Ovary (tissue), 9 donors: ENCODE measurements around the gene WRNIP1. TPM values are rescaled to one million over a fixed set of nuclear protein-coding genes. Genes with fewer than 3 reads are reported as not detected.

Experiments
- DNase-seq, 5 donors: peaks; one replicate each; pipeline ENCODE4 v3.0.0-alpha.2; 2019 to 2020
- H3K27ac ChIP-seq, 2 donors: fragments of 200-600 bp; one replicate each; pipeline versions ENCODE4 v1.5.1 to v1.8.0; 2019 to 2022
- H3K27me3 ChIP-seq: fragments of 200-600 bp; one replicate; pipeline ENCODE4 v1.8.0; 2022
- H3K36me3 ChIP-seq: fragments of 200-600 bp; sonication (generic); one replicate; pipeline ENCODE4 v1.5.1; 2019
- H3K4me1 ChIP-seq: one replicate; pipeline ENCODE4 v1.8.1; 2013; ENCODE audit warnings: mild to moderate bottlenecking, moderate library complexity; ENCODE audit not compliant: insufficient read depth
- H3K4me3 ChIP-seq: fragments of 200-600 bp; sonication (generic); one replicate; pipeline ENCODE4 v1.5.1; 2017
- H3K9me3 ChIP-seq, 2 donors: fragments of 200-600 bp in 1 of 2; sonication (generic) in 1 of 2; one replicate each; pipeline versions ENCODE4 v1.5.1 to v1.8.1; 2013 to 2019; ENCODE audit warnings: mild to moderate bottlenecking in 1 of 2, moderate library complexity in 1 of 2
- EP300 ChIP-seq: sonication (generic); formaldehyde crosslinking; IDR thresholded peaks from one replicate; pipeline ENCODE4 v1.6.1; 2017; ENCODE audit warnings: antibody characterized with exemption
- POLR2A ChIP-seq: fragments of 450-650 bp; IDR thresholded peaks from one replicate; pipeline ENCODE4 v1.6.1; 2017; ENCODE audit warnings: antibody characterized with exemption, mild to moderate bottlenecking, moderate library complexity
- WGBS, 3 donors: extraction: QIAGEN DNeasy Blood & Tissue Kit in 1 of 3; methylation state at CpG; one replicate each; pipeline versions ENCODE4 v1.1.5 to v1.1.7; 2013 to 2017; 5-methylcytosine and 5-hydroxymethylcytosine counted together
- intact Hi-C, 4 donors: fragments of 100-400 bp; cut with DNase I; formaldehyde crosslinking; loops; one replicate each; pipeline versions ENCODE4 v1.11.0 to v1.15.1; 2022 to 2023
- polyA plus RNA-seq, 2 donors: library from polyadenylated mRNA; stranded (reverse); fragments of 200-250 nt in 1 of 2; fragments of 350-450 nt in 1 of 2; fragmentation: Illumina TruSeq in 1 of 2; extraction: RNeasy Lipid Tissue Mini Kit (QIAGEN cat#74804) in 1 of 2; gene quantifications; one replicate each; pipeline ENCODE4 v1.2.3, GENCODE V29; 2013 to 2014
- total RNA-seq, 7 donors: library from RNA; depleted of rRNA in 2 of 7; stranded (reverse); fragments of >200 nt in 2 of 7; fragmentation: NEBNext Ultra II Directional in 3 of 7; extraction: Animal tissue kit (Norgen Biotek cat#: 25700) in 3 of 7; gene quantifications; one replicate each; pipeline versions ENCODE4 v1.1.0 to v1.2.4, GENCODE V29; 2016 to 2023
- TF ChIP-seq, protein P1 (sequence below), 3 donors: fragments of 450-650 bp in 2 of 3; fragments of 200-600 bp in 1 of 3; IDR thresholded peaks; one replicate each; pipeline versions ENCODE4 v1.5.1 to v1.8.0; 2016 to 2022; ENCODE audit warnings: antibody characterized with exemption in 3 of 3, mild to moderate bottlenecking in 1 of 3
- donor health status: DM: no; HTN: no; CAD: no; lungs with moderate emphysema.
- donor health status: DM: no; HTN: no; CAD: no.
- donor health status: Bipolar disorder and iron deficiency.
- donor health status: DM: yes; HTN: yes; CAD: no.
- donor health status: DM: no; HTN: no; CAD: no.
- donor health status: DM: yes; HTN: yes; CAD: no.

The WRNIP1 gene
- total and polyA plus RNA-seq, 9 donors, result 30.4 to 73.4 (median 34.6) TPM

DNA sequence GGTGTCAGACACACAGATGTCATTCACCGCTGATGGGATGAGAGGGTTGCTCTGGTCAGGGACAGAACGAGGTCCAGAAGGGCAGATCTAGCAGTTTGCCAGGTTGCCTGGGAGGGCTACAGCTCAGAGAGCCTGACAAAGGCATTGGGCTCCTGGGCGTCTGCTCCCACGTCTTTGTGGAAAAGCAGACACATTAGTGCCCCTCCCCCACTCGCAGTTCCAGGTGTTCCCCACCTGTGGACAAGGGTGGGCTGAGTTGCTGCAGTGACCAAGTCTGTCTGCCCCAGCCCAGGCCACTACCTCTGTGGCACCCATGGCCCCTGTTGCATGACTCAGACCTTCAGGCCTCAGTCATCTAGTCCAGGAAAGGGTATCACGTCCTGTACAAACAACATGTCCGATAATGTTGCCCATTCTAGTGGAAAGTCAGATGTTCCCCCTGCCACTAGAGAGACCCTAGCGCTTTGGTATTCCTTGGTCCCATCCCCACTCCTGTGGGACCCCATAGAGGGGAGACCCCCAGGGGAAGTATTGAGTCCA lies 37.4 kb downstream of the WRNIP1 start:
- no peak for TF ChIP-seq POLR2A
- TF ChIP-seq, protein P1, sequence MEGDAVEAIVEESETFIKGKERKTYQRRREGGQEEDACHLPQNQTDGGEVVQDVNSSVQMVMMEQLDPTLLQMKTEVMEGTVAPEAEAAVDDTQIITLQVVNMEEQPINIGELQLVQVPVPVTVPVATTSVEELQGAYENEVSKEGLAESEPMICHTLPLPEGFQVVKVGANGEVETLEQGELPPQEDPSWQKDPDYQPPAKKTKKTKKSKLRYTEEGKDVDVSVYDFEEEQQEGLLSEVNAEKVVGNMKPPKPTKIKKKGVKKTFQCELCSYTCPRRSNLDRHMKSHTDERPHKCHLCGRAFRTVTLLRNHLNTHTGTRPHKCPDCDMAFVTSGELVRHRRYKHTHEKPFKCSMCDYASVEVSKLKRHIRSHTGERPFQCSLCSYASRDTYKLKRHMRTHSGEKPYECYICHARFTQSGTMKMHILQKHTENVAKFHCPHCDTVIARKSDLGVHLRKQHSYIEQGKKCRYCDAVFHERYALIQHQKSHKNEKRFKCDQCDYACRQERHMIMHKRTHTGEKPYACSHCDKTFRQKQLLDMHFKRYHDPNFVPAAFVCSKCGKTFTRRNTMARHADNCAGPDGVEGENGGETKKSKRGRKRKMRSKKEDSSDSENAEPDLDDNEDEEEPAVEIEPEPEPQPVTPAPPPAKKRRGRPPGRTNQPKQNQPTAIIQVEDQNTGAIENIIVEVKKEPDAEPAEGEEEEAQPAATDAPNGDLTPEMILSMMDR (IDR thresholded peaks at IDR 0.05), result no peak
- no peak for TF ChIP-seq EP300
- H3K4me1 ChIP-seq, result no peaks in the 10 kb centered on the region
- no peaks in the 10 kb centered on the region for H3K9me3 ChIP-seq
- intact Hi-C loops, result no loop called here
- H3K27ac ChIP-seq, result no peak overlapping the region
- WGBS, 3 donors, result 84 to 96% (median 91%) methylated on average over 8 of the region's 8 CpGs
- DNase-seq, result no peak
- no peaks in the 10 kb centered on the region for H3K36me3 ChIP-seq
- H3K4me3 ChIP-seq, result no peak overlapping the region
- no peaks in the 10 kb centered on the region for H3K27me3 ChIP-seq

- no peak overlapping the region for H3K4me3 ChIP-seq
- H3K9me3 ChIP-seq, result no peaks in the 10 kb centered on the region
- TF ChIP-seq, protein P1 (IDR thresholded peaks at IDR 0.05), result no peak
- no peak for TF ChIP-seq POLR2A
- TF ChIP-seq EP300, result no peak
- no peaks in the 10 kb centered on the region for H3K36me3 ChIP-seq
- H3K4me1 ChIP-seq, result no peaks in the 10 kb centered on the region
- H3K27ac ChIP-seq, result no peak overlapping the region
- WGBS, 3 donors, result 89 to 95% (median 93%) methylated on average over 7 of the region's 7 CpGs
- intact Hi-C loops, result no loop called here
- DNase-seq, result no peak
- no peaks in the 10 kb centered on the region for H3K27me3 ChIP-seq
These were observed 38.7 kb downstream of the WRNIP1 start for GRCh38 chr6:2803731-2804429.

- intact Hi-C loops, result no loop called here
These were observed 39.3 kb downstream of the WRNIP1 start for GRCh38 chr6:2804516-2804915.

DNA sequence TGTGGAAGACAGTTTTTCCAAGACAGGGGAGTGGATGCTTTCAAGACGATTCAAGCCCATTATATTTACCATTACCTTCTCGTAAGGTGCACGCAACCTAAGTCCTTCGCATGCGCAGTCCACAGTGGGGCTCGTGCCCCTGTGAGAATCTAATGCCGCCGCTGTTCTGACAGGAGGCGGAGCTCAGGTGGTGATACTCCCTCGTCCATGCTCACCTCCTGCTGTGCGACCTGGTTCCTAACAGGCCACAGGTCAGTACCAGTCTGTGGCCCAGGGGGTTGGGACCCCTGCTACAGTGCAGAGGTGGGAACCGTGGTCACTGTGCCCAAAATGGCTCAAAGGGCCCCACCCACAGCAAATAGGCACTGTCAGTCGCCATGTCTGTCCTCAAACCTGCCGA lies 39.8 kb downstream of the WRNIP1 start:
- Histone ChIP-seq H3K4me3 (no peak overlapping the region), H3K27me3 (no peaks in the 10 kb centered on the region), H3K4me1 (no peaks in the 10 kb centered on the region), H3K27ac (no peak overlapping the region), H3K9me3 (no peaks in the 10 kb centered on the region), H3K36me3 (no peaks in the 10 kb centered on the region)
- intact Hi-C loops, result no loop called here
- WGBS, 3 donors, result 96 to 98% (median 96%) methylated on average over 14 of the region's 14 CpGs
- no peak for TF ChIP-seq EP300
- TF ChIP-seq, protein P1 (IDR thresholded peaks at IDR 0.05), result no peak
- no peak for TF ChIP-seq POLR2A
- DNase-seq, result no peak

More at GRCh38 chr6:2804516-2804915, 39.3 kb downstream of the WRNIP1 start:
- Histone ChIP-seq H3K4me1 (no peaks in the 10 kb centered on the region), H3K36me3 (no peaks in the 10 kb centered on the region), H3K27ac (no peak overlapping the region), H3K9me3 (no peaks in the 10 kb centered on the region), H3K27me3 (no peaks in the 10 kb centered on the region), H3K4me3 (no peak overlapping the region)
- no peak for TF ChIP-seq POLR2A
- TF ChIP-seq EP300, result no peak
- TF ChIP-seq, protein P1 (IDR thresholded peaks at IDR 0.05), result no peak
- WGBS, 3 donors, result 81 to 91% (median 81%) methylated on average over 6 of the region's 6 CpGs
- DNase-seq, result no peak
